ENCODE measurements around the gene POLR3C. TPM values are rescaled to one million over a fixed set of nuclear protein-coding genes. Genes with fewer than 3 reads are reported as not detected.

POLR3C gene
- total RNA-seq, 1 donor from 2014 or later, result 13.4 TPM

- intact Hi-C loops (cut with micrococcal nuclease), result loop anchor here (10.0 kb wide), 1 partner anchor 121 kb away; no protein-coding TSS in a partner anchor
- H3K9me3 ChIP-seq (replicated peaks), result no peaks in the 10 kb centered on the region
- no peaks in the 10 kb centered on the region for H3K36me3 ChIP-seq
- peak overlapping the region; percentile 87 for H3K27ac ChIP-seq (replicated peaks)
- no peak overlapping the region for H3K4me3 ChIP-seq
- no peaks in the 10 kb centered on the region for H3K27me3 ChIP-seq (ENCODE audit: low read depth)
- no peak for TF ChIP-seq CTCF (IDR thresholded peaks at IDR 0.05; ENCODE audit: borderline replicate concordance)
- DNase-seq, result no peak
- H3K4me1 ChIP-seq, result peaks cover 40% of the 10 kb centered on the region
Measured at GRCh38 chr1:145893306-145894055, 69.5 kb downstream of the POLR3C start.

Small RNAs within 50 kb of the gene (microRNA-seq; reads per million reads assigned to microRNA genes)
- not detected for gene MIR6736

Other genes with a start within 250 kb of the POLR3C start
- 9.7 TPM for gene GPR89A, start 216.2 kb upstream of the POLR3C start, total RNA-seq
- 0.16 TPM for gene PDZK1, start 116.8 kb upstream of the POLR3C start, total RNA-seq
- gene CD160, start 104.7 kb upstream of the POLR3C start, total RNA-seq, result not detected
- 51.1 TPM for gene RNF115, start 105 bp upstream of the POLR3C start, total RNA-seq
- 2.2 TPM for gene NUDT17, start 21.4 kb downstream of the POLR3C start, total RNA-seq
- gene PIAS3, start 34.9 kb downstream of the POLR3C start, total RNA-seq, result 14.6 TPM
- gene ANKRD35, start 61.7 kb downstream of the POLR3C start, total RNA-seq, result 0.77 TPM
- 3.7 TPM for gene ITGA10, start 85.8 kb downstream of the POLR3C start, total RNA-seq
- gene PEX11B, start 94.5 kb downstream of the POLR3C start, total RNA-seq, result 24.4 TPM
- 64.4 TPM for gene RBM8A, start 103.3 kb downstream of the POLR3C start, total RNA-seq
- gene LIX1L, start 133.8 kb downstream of the POLR3C start, total RNA-seq, result 23.0 TPM
- gene ANKRD34A, start 140.4 kb downstream of the POLR3C start, total RNA-seq, result 0.66 TPM
- 45.6 TPM for gene POLR3GL, start 140.5 kb downstream of the POLR3C start, total RNA-seq
- 753 TPM for gene TXNIP, start 172.4 kb downstream of the POLR3C start, total RNA-seq
- 90.3 TPM for gene HJV, start 197.5 kb downstream of the POLR3C start, total RNA-seq

All from left ventricle myocardium inferior (tissue), 1 donor.